ENCODE data around the gene NET1.

Gene NET1

GRCh38 chr10:5442990-5443370 is 30.6 kb downstream of the NET1 start:
- no peak for DNase-seq (ENCODE audit: low read depth in 2 of 2)

- DNase-seq (ENCODE audit: low read depth in 2 of 2), result no peak
These were observed 31.1 kb downstream of the NET1 start for GRCh38 chr10:5443429-5443828.

GRCh38 chr10:5445006-5445405 is 32.6 kb downstream of the NET1 start:
- DNase-seq (ENCODE audit: low read depth in 2 of 2), result no peak

GRCh38 chr10:5446390-5446926 is 34.1 kb downstream of the NET1 start:
- DNase-seq (ENCODE audit: low read depth in 2 of 2), result peak; percentile 62 to 63

GRCh38 chr10:5447056-5447455 is 34.7 kb downstream of the NET1 start:
- DNase-seq (ENCODE audit: low read depth in 2 of 2), result no peak

GRCh38 chr10:5447611-5448071 is 35.3 kb downstream of the NET1 start:
- no peak for DNase-seq (ENCODE audit: low read depth in 2 of 2)

GRCh38 chr10:5448333-5449001 is 36.1 kb downstream of the NET1 start:
- no peak for DNase-seq (ENCODE audit: low read depth in 2 of 2)

- DNase-seq (ENCODE audit: low read depth in 2 of 2), result no peak
These were observed 36.9 kb downstream of the NET1 start for GRCh38 chr10:5449227-5449626.

- peak; percentile 51 to 62 for DNase-seq (ENCODE audit: low read depth in 2 of 2)
These were observed 37.5 kb downstream of the NET1 start for GRCh38 chr10:5449823-5450222.

GRCh38 chr10:5450605-5451384 is 38.4 kb downstream of the NET1 start:
- DNase-seq (ENCODE audit: low read depth in 2 of 2), result no peak

- DNase-seq (ENCODE audit: low read depth in 2 of 2), result no peak
These were observed 41.6 kb downstream of the NET1 start for GRCh38 chr10:5453749-5454489.

GRCh38 chr10:5456563-5456962 is 44.2 kb downstream of the NET1 start:
- DNase-seq (ENCODE audit: low read depth in 2 of 2), result no peak

GRCh38 chr10:5457741-5458140 is 45.4 kb downstream of the NET1 start:
- DNase-seq (ENCODE audit: low read depth in 2 of 2), result no peak

GRCh38 chr10:5458425-5458824 is 46.1 kb downstream of the NET1 start:
- DNase-seq (ENCODE audit: low read depth in 2 of 2), result no peak

GRCh38 chr10:5458949-5459747 is 46.8 kb downstream of the NET1 start:
- no peak for DNase-seq (ENCODE audit: low read depth in 2 of 2)

- no peak for DNase-seq (ENCODE audit: low read depth in 2 of 2)
These were observed 48.3 kb downstream of the NET1 start for GRCh38 chr10:5460468-5461202.

GRCh38 chr10:5461203-5461588 is 48.8 kb downstream of the NET1 start:
- DNase-seq (ENCODE audit: low read depth in 2 of 2), result no peak

GRCh38 chr10:5461914-5462840 is 49.8 kb downstream of the NET1 start:
- no peak for DNase-seq (ENCODE audit: low read depth in 2 of 2)

- no peak for DNase-seq (ENCODE audit: low read depth in 2 of 2)
These were observed 50.5 kb downstream of the NET1 start for GRCh38 chr10:5462841-5463293.

GRCh38 chr10:5464546-5464945 is 52.2 kb downstream of the NET1 start:
- DNase-seq (ENCODE audit: low read depth in 2 of 2), result no peak
